HCT116 (cell line): ENCODE results near the gene SLC22A15. TPM values are rescaled to one million over a fixed set of nuclear protein-coding genes. Genes with fewer than 3 reads are reported as not detected.

ENCODE experiments used
- ATAC-seq: fragments of 200-7000 bp; cut with Tn5 transposase; 2 replicates; pipeline ENCODE4 v1.9.1; 2020; ENCODE audit warnings: mild to moderate bottlenecking, moderate library complexity
- BruUV-seq: library from RNA; stranded (reverse); fragments of 400-500 nt; replicated peaks from 2 replicates; lab custom pipeline; 2021; lab: Mats Ljungman, UMichigan
- CTCF ChIA-PET: fragments of 300-600 bp; sonication (Branson Sonifier 250); formaldehyde crosslinking; loops from one replicate; lab custom pipeline; 2021; ENCODE audit warnings: antibody characterized with exemption; lab: Charles Lee
- POLR2A ChIA-PET: fragments of 300-600, 350-600 bp; sonication (Branson Sonifier 250); formaldehyde crosslinking; loops from one replicate; lab custom pipeline; 2021; ENCODE audit warnings: antibody characterized with exemption; lab: Charles Lee
- RAD21 ChIA-PET, 2 experiments: fragments of 300-600 bp; sonication (Branson Sonifier 250); formaldehyde crosslinking; loops; one replicate each; lab custom pipeline; 2023; ENCODE audit warnings: low total read pairs in 2 of 2; ENCODE audit not compliant: uncharacterized antibody in 2 of 2, unreplicated experiment in 2 of 2, low non-redundant PET in 1 of 2; lab: Charles Lee
- DNase-seq: peaks from one replicate; pipeline ENCODE4 v3.0.0-alpha.2; 2010; ENCODE audit warnings: low read depth, low spot score
- H2AFZ ChIP-seq: fragments of 200-600 bp; shearing (Covaris generic), sonication (generic); 2 replicates; pipeline ENCODE4 v1.6.1; 2017; ENCODE audit warnings: low read depth, mixed run types, mixed read lengths, antibody characterized with exemption, low read length; ENCODE audit not compliant: poor library complexity, severe bottlenecking
- H3K27ac ChIP-seq: 2 replicates; pipeline ENCODE4 v1.5.1; 2012; ENCODE audit warnings: low read depth, low read length
- H3K27me3 ChIP-seq: fragments of 200-600 bp; sonication (generic); 2 replicates; pipeline ENCODE4 v1.6.1; 2016; ENCODE audit warnings: mixed run types, low read length, mixed read lengths; ENCODE audit not compliant: insufficient read depth
- H3K36me3 ChIP-seq, 2 experiments: fragments of 200-500 bp in 1 of 2; fragments of 200-600 bp in 1 of 2; sonication (Bioruptor generic) in 1 of 2; sonication (generic) in 1 of 2; 2 replicates each; pipeline versions ENCODE4 v1.5.1 to v1.6.1; 2014 to 2016; ENCODE audit warnings: low read length in 2 of 2, inconsistent platforms in 1 of 2, mixed read lengths in 1 of 2, mixed run types in 1 of 2; ENCODE audit not compliant: insufficient read depth in 2 of 2, control insufficient read depth in 1 of 2
- H3K4me1 ChIP-seq, 2 experiments: fragments of 200-600 bp in 1 of 2; sonication (generic) in 1 of 2; 2 replicates each; pipeline versions ENCODE4 v1.5.1 to v1.6.1; 2012 to 2017; ENCODE audit warnings: low read length in 2 of 2, inconsistent platforms in 1 of 2, mild to moderate bottlenecking in 1 of 2, mixed read lengths in 1 of 2, mixed run types in 1 of 2, moderate library complexity in 1 of 2; ENCODE audit not compliant: insufficient read depth in 2 of 2, control insufficient read depth in 1 of 2
- H3K4me2 ChIP-seq: fragments of 200-600 bp; sonication (generic); 2 replicates; pipeline ENCODE4 v1.6.1; 2017; ENCODE audit warnings: mixed run types, low read length, mixed read lengths
- H3K4me3 ChIP-seq, 2 experiments: fragments of 200-600 bp in 1 of 2; sonication (generic) in 1 of 2; replicated peaks in 1 of 2; 2 replicates each; pipeline ENCODE4 v1.5.1; 2011 to 2016; ENCODE audit warnings: low read length in 2 of 2, control low read depth in 1 of 2, low read depth in 1 of 2, mild to moderate bottlenecking in 1 of 2, mixed read lengths in 1 of 2, mixed run types in 1 of 2
- H3K79me2 ChIP-seq: fragments of 200-600 bp; sonication (generic); 2 replicates; pipeline ENCODE4 v1.6.1; 2017; ENCODE audit warnings: mild to moderate bottlenecking, mixed run types, low read length, moderate library complexity, mixed read lengths; ENCODE audit not compliant: insufficient read depth
- H3K9ac ChIP-seq: fragments of 200-600 bp; sonication (generic); 2 replicates; pipeline ENCODE4 v1.6.1; 2016; ENCODE audit warnings: low read length, mixed read lengths
- H3K9me2 ChIP-seq: fragments of 200-600 bp; sonication (generic), shearing (Covaris generic); 2 replicates; pipeline ENCODE4 v1.6.1; 2017; ENCODE audit warnings: mixed run types, mild to moderate bottlenecking, moderate library complexity; ENCODE audit not compliant: insufficient read depth
- H3K9me3 ChIP-seq, 2 experiments: fragments of 200-500 bp in 1 of 2; fragments of 200-600 bp in 1 of 2; sonication (Bioruptor generic) in 1 of 2; sonication (generic) in 1 of 2; 2 replicates each; pipeline ENCODE4 v1.6.1; 2014 to 2017; ENCODE audit warnings: low read length in 2 of 2, mixed read lengths in 2 of 2, inconsistent platforms in 1 of 2, low read depth in 1 of 2, mild to moderate bottlenecking in 1 of 2, mixed run types in 1 of 2, moderate library complexity in 1 of 2; ENCODE audit not compliant: control insufficient read depth in 1 of 2, insufficient read depth in 1 of 2
- H4K20me1 ChIP-seq: fragments of 200-600 bp; sonication (generic), shearing (Covaris generic); 2 replicates; pipeline ENCODE4 v1.6.1; 2017; ENCODE audit warnings: mixed run types, mild to moderate bottlenecking, moderate library complexity; ENCODE audit not compliant: insufficient read depth
- ATF3 ChIP-seq: IDR thresholded peaks from 2 replicates; pipeline ENCODE4 v1.6.1; 2012
- CBX3 ChIP-seq: IDR thresholded peaks from 2 replicates; pipeline ENCODE4 v1.6.1; 2012; ENCODE audit warnings: low read depth
- CEBPB ChIP-seq: IDR thresholded peaks from 2 replicates; pipeline ENCODE4 v1.6.1; 2012; ENCODE audit warnings: low read depth
- CTCF ChIP-seq, 3 experiments: fragments of 200-600 bp in 1 of 3; sonication (generic) in 1 of 3; IDR thresholded peaks in 2 of 3; conservative IDR thresholded peaks in 1 of 3; 2 replicates each; pipeline ENCODE4 v1.5.1; 2012 to 2017; ENCODE audit warnings: low read depth in 2 of 3, low read length in 2 of 3, antibody characterized with exemption in 1 of 3, borderline replicate concordance in 1 of 3, control low read depth in 1 of 3, mild to moderate bottlenecking in 1 of 3, mixed read lengths in 1 of 3, mixed run types in 1 of 3, moderate library complexity in 1 of 3; ENCODE audit not compliant: insufficient read depth in 1 of 3
- EGR1 ChIP-seq: IDR thresholded peaks from 2 replicates; pipeline ENCODE4 v1.6.1; 2012; ENCODE audit warnings: low read depth
- ELF1 ChIP-seq: IDR thresholded peaks from 2 replicates; pipeline ENCODE4 v1.6.1; 2012; ENCODE audit warnings: low read depth, borderline replicate concordance
- EZH2 ChIP-seq: fragments of 200-600 bp; sonication (generic); IDR thresholded peaks from 2 replicates; pipeline ENCODE4 v1.6.1; 2017; ENCODE audit warnings: antibody characterized with exemption, mixed run types
- EZH2phosphoT487 ChIP-seq: fragments of 200-600 bp; IDR thresholded peaks from 2 replicates; pipeline ENCODE4 v1.6.1; 2018; ENCODE audit warnings: antibody characterized with exemption, borderline replicate concordance
- FOSL1 ChIP-seq: IDR thresholded peaks from 2 replicates; pipeline ENCODE4 v1.6.1; 2012; ENCODE audit warnings: low read depth
- MAX ChIP-seq: IDR thresholded peaks from 2 replicates; pipeline ENCODE4 v1.6.1; 2012
- POLR2A ChIP-seq: IDR thresholded peaks from 2 replicates; pipeline ENCODE4 v1.7.0; 2011; ENCODE audit warnings: borderline replicate concordance; ENCODE audit not compliant: insufficient read depth, insufficient read length; ENCODE audit errors: extremely low read depth
- POLR2AphosphoS5 ChIP-seq: IDR thresholded peaks from 2 replicates; pipeline ENCODE4 v1.6.1; 2011; ENCODE audit warnings: mild to moderate bottlenecking, low read depth, low read length, moderate library complexity
- RAD21 ChIP-seq: IDR thresholded peaks from 2 replicates; pipeline ENCODE4 v1.6.1; 2012; ENCODE audit warnings: low read depth, mild to moderate bottlenecking
- SIN3A ChIP-seq: IDR thresholded peaks from 2 replicates; pipeline ENCODE4 v1.6.1; 2012; ENCODE audit warnings: low read depth
- SP1 ChIP-seq: IDR thresholded peaks from 2 replicates; pipeline ENCODE4 v1.6.1; 2012; ENCODE audit warnings: low read depth
- SRF ChIP-seq: IDR thresholded peaks from 2 replicates; pipeline ENCODE4 v1.6.1; 2012; ENCODE audit warnings: low read depth
- TCF7L2 ChIP-seq: IDR thresholded peaks from 2 replicates; pipeline ENCODE4 v1.7.0; 2011; ENCODE audit warnings: borderline replicate concordance, inconsistent platforms; ENCODE audit not compliant: insufficient read depth, insufficient read length; ENCODE audit errors: extremely low read depth
- YY1 ChIP-seq: IDR thresholded peaks from 2 replicates; pipeline ENCODE4 v1.6.1; 2011; ENCODE audit warnings: low read length, low read depth, moderate library complexity, mild to moderate bottlenecking; ENCODE audit not compliant: insufficient replicate concordance; ENCODE audit errors: extremely low read depth
- ZFX ChIP-seq: fragments of 450-650 bp; IDR thresholded peaks from 2 replicates; pipeline ENCODE4 v1.6.1; 2017
- ZNF274 ChIP-seq: fragments of 200-500 bp; sonication (Bioruptor generic); IDR thresholded peaks from 2 replicates; pipeline ENCODE4 v1.6.1; 2014; ENCODE audit warnings: mild to moderate bottlenecking, low read depth, low read length, inconsistent platforms
- intact Hi-C: fragments of 100-400 bp; cut with micrococcal nuclease; formaldehyde crosslinking; loops from 2 replicates; pipeline ENCODE4 v1.10.0; 2022
- total RNA-seq: library from RNA; stranded (reverse); gene quantifications from one replicate; pipeline ENCODE4 v1.2.1, GENCODE V29; 2021; ENCODE audit not compliant: unreplicated experiment

Gene SLC22A15
- total RNA-seq, 1 experiment from 2014 or later, result 3.1 TPM

- TF ChIP-seq CTCF (IDR thresholded peaks at IDR 0.05 in 2 of 3, conservative IDR thresholded peaks at IDR 0.05 in 1 of 3; ENCODE audit: borderline replicate concordance in 1 of 3, insufficient read depth in 1 of 3, low read depth in 2 of 3, low read length in 2 of 3) (no peak), YY1 (no peak), POLR2AphosphoS5 (no peak), EZH2 (no peak), MAX (no peak), CEBPB (no peak), EZH2phosphoT487 (no peak), ZNF274 (no peak), SP1 (no peak), POLR2A (no peak), RAD21 (no peak), ELF1 (no peak), CBX3 (no peak)
Measured at GRCh38 chr1:115927971-115928370, 48.3 kb upstream of the SLC22A15 start (continued).

GRCh38 chr1:115929881-115930280, 46.4 kb upstream of the SLC22A15 start:
- Histone ChIP-seq H3K4me2 (no peak overlapping the region), H3K27me3 (no peaks in the 10 kb centered on the region), H3K9me2 (no peaks in the 10 kb centered on the region), H2AFZ (no peak overlapping the region), H3K36me3 (no peaks in the 10 kb centered on the region), H3K4me3 (no peak overlapping the region), H3K9me3 (no peaks in the 10 kb centered on the region), H3K4me1 (peaks cover 0 to under 1% of the 10 kb centered on the region in 2 experiments; a peak in 2 of 4 replicates), H3K27ac (no peak overlapping the region), H4K20me1 (no peaks in the 10 kb centered on the region), H3K79me2 (no peaks in the 10 kb centered on the region), H3K9ac (no peak overlapping the region)
- ChIA-PET RAD21 (no interaction called here), CTCF (no interaction called here), POLR2A (no interaction called here)
- intact Hi-C loops, result no loop called here
- TF ChIP-seq FOSL1 (no peak), POLR2AphosphoS5 (no peak), RAD21 (no peak), EZH2phosphoT487 (no peak), POLR2A (no peak), SRF (no peak), ZFX (no peak), TCF7L2 (no peak), ATF3 (no peak), SIN3A (no peak), EGR1 (no peak)
- ATAC-seq (no peak), DNase-seq (no peak)
- BruUV-seq, result no TSS peak
